Liver (tissue), 9 donors: ENCODE results near the gene CDH22. TPM values are rescaled to one million over a fixed set of nuclear protein-coding genes. Genes with fewer than 3 reads are reported as not detected.

Experiments used
- DNase-seq: peaks from one replicate; pipeline ENCODE4 v3.0.0-alpha.2; 2017; ENCODE audit warnings: low spot score
- H3K27ac ChIP-seq, 2 donors: one replicate each; pipeline ENCODE4 v1.7.0; 2013; ENCODE audit warnings: inconsistent platforms in 2 of 2, low read length in 2 of 2, control low read depth in 1 of 2, low read depth in 1 of 2, mild to moderate bottlenecking in 1 of 2
- H3K27me3 ChIP-seq, 4 donors: one replicate each; pipeline versions ENCODE4 v1.6.1 to v1.7.0; 2013; ENCODE audit warnings: low read length in 3 of 4, inconsistent platforms in 1 of 4, mild to moderate bottlenecking in 1 of 4, moderate library complexity in 1 of 4; ENCODE audit not compliant: control insufficient read depth in 4 of 4, insufficient read depth in 4 of 4
- H3K36me3 ChIP-seq, 4 donors: one replicate each; pipeline versions ENCODE4 v1.6.1 to v1.7.0; 2013; ENCODE audit warnings: low read length in 3 of 4, mild to moderate bottlenecking in 3 of 4, low read depth in 1 of 4, moderate library complexity in 1 of 4; ENCODE audit not compliant: control insufficient read depth in 4 of 4, insufficient read depth in 3 of 4
- H3K4me1 ChIP-seq, 4 donors: one replicate each; pipeline versions ENCODE4 v1.6.1 to v1.7.0; 2013; ENCODE audit warnings: low read length in 3 of 4, mild to moderate bottlenecking in 3 of 4, moderate library complexity in 1 of 4; ENCODE audit not compliant: control insufficient read depth in 4 of 4, insufficient read depth in 4 of 4
- H3K4me3 ChIP-seq, 3 donors: one replicate each; pipeline versions ENCODE4 v1.6.1 to v1.7.0; 2013; ENCODE audit warnings: low read length in 3 of 3, control low read depth in 1 of 3, low read depth in 1 of 3, mild to moderate bottlenecking in 1 of 3
- H3K9ac ChIP-seq, 2 donors: one replicate each; pipeline ENCODE4 v1.7.0; 2013; ENCODE audit warnings: low read length in 2 of 2, mild to moderate bottlenecking in 2 of 2, moderate library complexity in 2 of 2, control low read depth in 1 of 2, low read depth in 1 of 2
- H3K9me3 ChIP-seq, 4 donors: one replicate each; pipeline versions ENCODE4 v1.6.1 to v1.7.0; 2013; ENCODE audit warnings: low read length in 3 of 4; ENCODE audit not compliant: control insufficient read depth in 4 of 4
- CTCF ChIP-seq: fragments of 150-350 bp; IDR thresholded peaks from 2 replicates; pipeline ENCODE4 v1.5.1; 2017; ENCODE audit warnings: improper control_type of control experiment, low read depth, low read length; ENCODE audit not compliant: missing input control
- EGR1 ChIP-seq, 2 donors: IDR thresholded peaks; 2 replicates each; pipeline ENCODE4 v1.6.1; 2016 to 2018; ENCODE audit warnings: antibody characterized with exemption in 2 of 2, low read depth in 2 of 2
- FOXA1 ChIP-seq: IDR thresholded peaks from 2 replicates; pipeline ENCODE4 v1.6.1; 2016; ENCODE audit warnings: antibody characterized with exemption
- JUND ChIP-seq, 2 donors: IDR thresholded peaks; 2 replicates each; pipeline ENCODE4 v1.6.1; 2016; ENCODE audit warnings: antibody characterized with exemption in 2 of 2
- MAX ChIP-seq: IDR thresholded peaks from 2 replicates; pipeline ENCODE4 v1.6.1; 2016; ENCODE audit warnings: antibody characterized with exemption
- NR2F2 ChIP-seq: IDR thresholded peaks from 2 replicates; pipeline ENCODE4 v1.6.1; 2016; ENCODE audit warnings: antibody characterized with exemption
- SP1 ChIP-seq: IDR thresholded peaks from 2 replicates; pipeline ENCODE4 v1.6.1; 2018; ENCODE audit warnings: antibody characterized with exemption, mild to moderate bottlenecking
- TAF1 ChIP-seq: conservative IDR thresholded peaks from 2 replicates; pipeline ENCODE4 v1.6.1; 2016; ENCODE audit warnings: antibody characterized with exemption, mild to moderate bottlenecking
- ZBTB33 ChIP-seq: IDR thresholded peaks from 2 replicates; pipeline ENCODE4 v1.6.1; 2016; ENCODE audit warnings: antibody characterized with exemption
- WGBS: extraction: QIAGEN DNeasy Blood & Tissue Kit; methylation state at CpG from one replicate; pipeline ENCODE4 v1.1.7; 2013; 5-methylcytosine and 5-hydroxymethylcytosine counted together
- polyA plus RNA-seq, 2 donors: library from polyadenylated mRNA; stranded (reverse) in 1 of 2; unstranded in 1 of 2; fragments of 200-250 nt in 1 of 2; fragments of >200 nt in 1 of 2; fragmentation: Nextera tagmentation in 1 of 2; extraction: Ambion mirVana in 1 of 2; gene quantifications; one replicate each; pipeline versions ENCODE4 v1.2.1 to v1.2.3, GENCODE V29; 2013 to 2015
- total RNA-seq, 2 donors: library from RNA; depleted of rRNA; stranded (reverse); fragments of >200 nt; gene quantifications; one replicate each; pipeline ENCODE4 v1.2.3, GENCODE V29; 2014
- donor health status: healthy.
- donor health status: healthy.
- donor health status: healthy.
- donor health status: healthy.
- donor health status: healthy.

The CDH22 gene
- total and polyA plus RNA-seq, 4 donors: 0.02 TPM; not detected in 3

- Histone ChIP-seq H3K9me3 (no peaks in the 10 kb centered on the region), H3K4me3 (no peak overlapping the region), H3K9ac (no peak overlapping the region), H3K27me3 (peaks cover 0 to 3% (median 1%) of the 10 kb centered on the region in 4 donors), H3K27ac (no peak overlapping the region), H3K36me3 (no peaks in the 10 kb centered on the region), H3K4me1 (no peaks in the 10 kb centered on the region)
- no peak for DNase-seq
- 34% methylated on average over 17 of the region's 17 CpGs for WGBS
- TF ChIP-seq FOXA1 (no peak), EGR1 (IDR thresholded peaks at IDR 0.05; ENCODE audit: low read depth in 2 of 2) (no peak), ZBTB33 (no peak), SP1 (no peak), MAX (no peak), NR2F2 (no peak)
Measured at GRCh38 chr20:46215913-46216707, 92.2 kb downstream of the CDH22 start.

- Histone ChIP-seq H3K4me3 (no peak overlapping the region), H3K36me3 (no peaks in the 10 kb centered on the region), H3K27ac (no peak overlapping the region), H3K4me1 (no peaks in the 10 kb centered on the region), H3K9ac (no peak overlapping the region), H3K27me3 (peaks cover 0 to 5% (median 0%) of the 10 kb centered on the region in 4 donors), H3K9me3 (no peaks in the 10 kb centered on the region)
- 62% methylated on average over 4 of the region's 4 CpGs for WGBS
- TF ChIP-seq MAX: no peak
- no peak for TF ChIP-seq JUND (IDR thresholded peaks at IDR 0.05)
- no peak for TF ChIP-seq SP1
- TF ChIP-seq TAF1: no peak
- no peak for TF ChIP-seq CTCF
- DNase-seq: no peak
Measured at GRCh38 chr20:46214824-46215488, 93.3 kb downstream of the CDH22 start.
